Ecto neural progenitor cell (in vitro differentiated cells): Measurements from ENCODE around the gene NFYC.

Experiments used
- DNase-seq: peaks from one replicate; pipeline ENCODE4 v3.0.0-alpha.2; 2018; ENCODE audit warnings: low spot score

NFYC gene

GRCh38 chr1:40739455-40740008 lies 48.0 kb downstream of the NFYC start:
- DNase-seq: no peak

- no peak for DNase-seq
Observed at GRCh38 chr1:40740039-40740996, 48.8 kb downstream of the NFYC start.

DNA sequence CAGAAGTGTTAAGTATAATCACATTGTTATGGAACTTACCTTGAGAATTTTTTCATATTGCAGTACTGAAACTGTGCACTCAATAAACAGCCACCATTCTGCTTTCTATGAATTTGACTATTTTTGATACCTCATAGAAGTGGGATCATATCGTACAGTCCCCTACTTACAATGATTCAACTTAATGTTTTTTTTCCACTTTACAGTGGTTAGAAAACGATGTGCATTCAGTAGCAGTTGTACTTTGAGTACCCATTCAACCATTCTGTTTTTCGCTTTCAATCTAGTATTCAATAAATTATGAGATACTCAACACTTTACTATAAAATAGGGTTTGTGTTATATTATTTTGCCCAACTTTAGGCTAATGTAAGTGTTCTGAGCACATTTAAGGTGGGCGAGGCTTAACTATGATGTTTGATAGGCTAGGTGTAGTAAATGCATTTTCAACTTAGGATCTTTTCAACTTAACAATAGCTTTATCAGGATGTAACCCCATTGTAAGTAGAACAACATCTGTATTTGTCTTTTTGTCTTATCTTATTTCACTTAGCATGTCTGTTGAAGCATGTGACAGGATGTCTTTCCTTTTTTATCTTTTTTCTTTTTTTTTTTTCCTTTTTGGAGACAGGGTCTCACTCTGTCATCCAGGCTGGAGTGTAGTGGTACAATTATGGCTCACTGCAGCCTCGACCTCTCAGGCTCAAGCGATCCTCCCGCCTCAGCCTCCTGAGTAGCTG lies 49.7 kb downstream of the NFYC start:
- no peak for DNase-seq

- no peak for DNase-seq
Observed at GRCh38 chr1:40742363-40743061, 51.0 kb downstream of the NFYC start.

DNA sequence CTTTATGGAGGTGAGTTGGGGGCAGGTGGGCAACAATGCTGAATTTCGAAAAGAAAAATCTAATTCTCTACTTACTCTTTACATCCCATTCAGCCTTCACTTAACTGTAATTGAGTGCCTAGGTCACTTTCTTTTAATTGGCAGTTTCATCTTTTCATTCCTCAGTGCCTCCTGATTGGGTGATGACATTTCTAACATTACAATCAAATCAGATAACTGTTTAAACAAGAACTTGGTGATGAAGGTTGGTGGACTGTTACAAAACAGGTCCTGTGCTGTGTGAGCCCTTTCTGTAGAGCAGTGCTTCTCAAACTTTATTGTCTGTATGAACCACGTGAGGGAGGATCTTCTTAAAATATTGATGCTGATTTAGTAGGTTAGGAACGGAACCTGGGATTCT lies 51.9 kb downstream of the NFYC start:
- DNase-seq: no peak

GRCh38 chr1:40743860-40744259 lies 52.4 kb downstream of the NFYC start:
- DNase-seq: no peak

GRCh38 chr1:40745176-40745575 lies 53.7 kb downstream of the NFYC start:
- DNase-seq: no peak

DNA sequence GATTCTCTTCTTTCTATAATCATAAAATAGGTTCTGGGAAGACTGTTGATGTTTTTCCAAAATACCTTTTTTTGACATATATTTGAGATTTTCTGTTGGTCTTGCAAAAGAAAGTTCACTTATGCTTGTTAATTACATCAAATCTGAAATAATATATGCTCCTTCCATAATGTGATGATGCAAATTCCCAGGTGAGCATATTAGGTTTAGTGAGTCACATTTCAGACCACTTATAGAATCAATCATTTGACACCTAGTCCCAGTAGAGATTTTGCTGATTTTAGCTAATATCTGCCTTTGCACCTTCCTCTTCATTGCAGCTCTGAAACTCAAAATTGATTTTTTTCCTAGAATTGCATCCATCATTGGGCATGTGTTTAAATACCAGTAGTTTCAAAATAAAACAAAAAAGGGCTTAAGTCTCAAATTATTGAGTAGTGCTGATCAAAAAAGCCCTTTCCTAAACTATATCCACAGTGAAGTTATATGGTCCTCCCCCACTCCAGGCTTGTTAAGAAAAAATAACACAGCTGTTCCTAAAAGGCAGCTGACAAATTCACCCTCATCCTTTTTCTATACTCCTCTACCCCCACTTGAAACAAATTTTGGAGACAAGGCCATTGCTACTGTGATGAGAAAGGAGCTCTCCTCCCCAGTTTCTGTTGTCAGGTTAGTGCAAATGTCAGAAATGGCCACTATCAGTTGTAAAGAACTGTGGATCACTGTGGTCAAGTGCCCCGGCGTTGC lies 55.0 kb downstream of the NFYC start:
- no peak for DNase-seq

DNA sequence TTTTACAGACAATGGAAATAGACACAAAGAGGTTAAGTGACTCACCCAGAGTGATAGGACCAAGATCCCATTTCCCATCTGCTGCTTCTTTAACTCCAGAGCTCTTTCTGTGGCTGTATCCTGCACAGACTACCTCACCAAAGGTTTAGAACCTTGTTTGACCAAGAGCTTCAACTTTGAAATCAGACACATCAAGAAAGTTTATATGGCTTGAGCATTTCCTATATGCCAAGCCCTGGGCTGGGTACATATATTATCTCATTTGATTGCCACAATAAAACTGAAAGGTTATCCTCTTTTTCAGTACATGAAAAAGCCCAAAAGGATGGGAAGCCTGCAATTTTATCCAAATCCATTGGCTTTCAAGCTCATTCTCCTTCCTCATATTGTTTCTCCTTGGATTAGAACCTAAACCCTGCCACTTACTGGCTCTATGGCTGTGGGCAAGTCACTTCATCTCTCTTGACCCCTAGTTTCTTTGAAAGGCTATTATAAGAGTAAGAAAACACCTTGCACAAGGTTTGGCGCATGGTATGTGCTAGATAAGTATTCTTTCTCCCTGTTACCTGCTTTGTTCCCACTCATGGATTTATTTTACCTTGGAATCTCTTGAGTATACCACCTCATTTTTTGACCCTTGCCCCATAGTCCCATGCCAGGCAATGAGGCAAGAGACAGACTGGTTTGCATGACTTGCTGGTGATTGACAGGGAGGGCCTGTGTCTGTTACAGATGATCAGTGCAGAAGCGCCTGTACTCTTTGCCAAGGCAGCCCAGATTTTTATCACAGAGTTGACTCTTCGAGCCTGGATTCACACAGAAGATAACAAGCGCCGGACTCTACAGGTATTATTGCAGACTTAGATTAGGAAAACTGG lies 57.6 kb downstream of the NFYC start:
- DNase-seq: no peak

DNA sequence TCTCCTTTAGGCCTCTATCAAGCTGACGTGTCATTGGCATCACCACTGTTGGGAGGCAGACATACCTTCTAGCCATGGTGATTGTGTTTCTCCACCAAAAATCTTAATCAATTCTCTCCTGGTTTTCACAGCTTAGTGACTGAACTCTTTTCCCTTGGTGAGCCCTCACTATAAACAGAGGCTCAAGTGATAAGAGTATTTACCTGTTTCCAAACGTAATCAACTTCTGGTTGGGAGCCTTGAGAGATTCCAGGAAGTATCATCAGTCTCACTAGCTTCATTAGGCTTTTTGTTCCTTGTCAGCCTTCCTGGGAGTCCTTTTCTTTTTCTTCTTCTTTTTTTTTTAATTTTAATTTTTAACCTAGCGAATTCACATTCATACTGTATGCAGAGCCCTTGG lies 58.3 kb downstream of the NFYC start:
- no peak for DNase-seq

DNA sequence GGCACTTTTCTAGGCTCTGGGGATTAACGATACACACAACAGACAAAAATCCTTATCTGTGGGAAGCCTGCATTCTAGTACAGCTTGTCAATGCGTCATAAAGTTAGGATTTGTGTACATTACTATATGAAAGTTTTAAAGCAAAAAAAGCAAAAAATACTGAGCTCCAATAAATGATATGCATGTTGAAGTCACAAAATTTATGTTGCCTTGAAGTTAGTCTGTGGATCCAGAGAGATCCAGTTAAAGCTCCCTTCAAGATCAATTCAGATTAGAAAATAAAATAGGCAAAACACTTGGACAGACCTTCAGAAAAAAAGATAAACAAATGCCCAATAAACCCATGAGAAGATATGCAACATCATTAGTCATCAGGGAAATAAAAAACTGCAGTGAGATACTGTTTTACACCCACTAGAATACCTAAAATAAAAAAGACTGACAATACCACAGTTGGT lies 59.0 kb downstream of the NFYC start:
- no peak for DNase-seq

GRCh38 chr1:40751802-40752201 lies 60.3 kb downstream of the NFYC start:
- DNase-seq: no peak

GRCh38 chr1:40753142-40753882 lies 61.8 kb downstream of the NFYC start:
- DNase-seq: no peak

GRCh38 chr1:40754201-40754600 lies 62.7 kb downstream of the NFYC start:
- no peak for DNase-seq

DNA sequence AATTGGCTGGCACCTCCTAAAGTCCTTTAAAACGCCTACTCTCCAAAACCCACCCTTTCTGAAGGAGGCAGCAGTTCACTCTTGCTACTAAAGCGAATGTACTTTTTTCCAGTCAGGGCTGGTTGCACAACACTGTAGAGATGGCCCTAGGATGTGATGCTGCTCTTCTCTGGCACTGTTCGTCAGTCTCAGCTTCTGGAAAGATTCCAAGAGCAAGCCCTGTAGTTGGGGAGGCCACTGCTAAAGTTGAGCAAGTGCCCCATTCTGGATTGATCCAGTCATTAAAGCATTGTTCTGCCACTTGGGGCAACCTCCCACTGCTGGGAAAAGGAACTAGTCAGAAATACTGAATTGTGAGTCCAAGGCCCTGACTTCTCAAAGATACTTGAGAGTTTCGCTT lies 63.6 kb downstream of the NFYC start:
- no peak for DNase-seq

GRCh38 chr1:40756523-40756922 lies 65.0 kb downstream of the NFYC start:
- DNase-seq: no peak

GRCh38 chr1:40757084-40757483 lies 65.6 kb downstream of the NFYC start:
- no peak for DNase-seq

DNA sequence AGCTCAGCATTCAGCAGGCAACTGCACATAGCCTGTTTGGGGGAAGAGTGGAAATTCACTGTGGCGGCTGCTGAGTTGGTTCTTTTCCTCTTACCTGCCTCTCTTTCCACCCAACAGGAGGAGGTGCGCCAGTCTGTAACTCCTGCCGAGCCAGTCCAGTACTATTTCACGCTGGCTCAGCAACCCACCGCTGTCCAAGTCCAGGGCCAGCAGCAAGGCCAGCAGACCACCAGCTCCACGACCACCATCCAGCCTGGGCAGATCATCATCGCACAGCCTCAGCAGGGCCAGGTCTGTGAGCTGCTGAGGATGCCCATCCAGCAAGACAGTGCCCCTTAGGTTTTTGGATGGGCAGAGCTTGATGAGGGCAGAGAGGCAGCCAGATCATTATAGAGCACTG lies 66.5 kb downstream of the NFYC start:
- DNase-seq: no peak

DNA sequence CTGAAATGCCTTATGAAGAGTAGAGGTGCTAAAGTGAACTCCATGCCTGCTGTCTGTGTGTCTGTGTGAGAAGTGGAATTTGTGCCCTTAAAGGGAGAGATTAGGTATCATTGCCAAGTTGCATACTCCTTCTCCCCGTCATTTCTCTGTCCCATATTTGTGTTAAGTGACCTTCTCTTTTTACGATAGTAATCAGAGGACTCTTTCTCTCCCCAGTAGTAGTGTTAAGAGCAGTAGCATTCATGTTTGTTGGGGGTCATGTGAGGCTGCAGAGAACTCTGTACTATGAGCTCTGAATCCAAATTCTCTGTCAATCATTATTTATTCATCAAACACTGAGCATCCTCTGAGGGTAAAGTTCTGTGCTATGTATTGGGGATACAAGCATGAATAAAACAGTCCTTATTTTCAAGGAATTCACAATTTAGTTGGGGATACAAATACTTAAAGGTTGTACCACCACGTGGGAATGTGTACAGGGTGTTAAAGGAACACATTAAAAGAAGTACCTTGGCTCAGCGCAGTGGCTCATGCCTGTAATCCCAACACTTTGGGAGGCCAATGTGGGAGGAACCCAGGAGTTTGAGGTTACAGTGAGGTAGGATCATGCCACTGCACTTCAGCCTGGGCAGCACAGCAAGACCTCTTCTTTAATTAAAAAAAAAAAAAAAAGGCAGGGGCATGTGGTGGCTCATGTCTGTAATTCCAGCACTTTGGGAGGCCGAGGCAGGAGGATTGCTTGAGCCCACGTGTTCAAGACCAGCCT lies 67.3 kb downstream of the NFYC start:
- no peak for DNase-seq
